NB4 (cell line): ENCODE data around the gene CHAT.

ENCODE experiments used
- DNase-seq: peaks from one replicate; pipeline ENCODE4 v3.0.0; 2010; ENCODE audit warnings: low read depth
- H3K4me3 ChIP-seq: one replicate; pipeline ENCODE4 v1.5.1; 2011; ENCODE audit warnings: mild to moderate bottlenecking, low read depth, low read length, moderate library complexity
- MYC ChIP-seq: IDR thresholded peaks from 2 replicates; pipeline ENCODE4 v1.6.1; 2011; ENCODE audit warnings: low read depth, low read length
- POLR2A ChIP-seq: IDR thresholded peaks from 2 replicates; pipeline ENCODE4 v1.6.1; 2011; ENCODE audit warnings: mild to moderate bottlenecking; ENCODE audit not compliant: insufficient read length; ENCODE audit errors: extremely low read depth
- TF ChIP-seq, protein P1 (sequence below): IDR thresholded peaks from one replicate; pipeline ENCODE4 v1.5.1; 2012; ENCODE audit warnings: low read depth, low read length
- TF ChIP-seq, protein P2 (sequence below): IDR thresholded peaks from 2 replicates; pipeline ENCODE4 v1.6.1; 2011; ENCODE audit warnings: low read depth, low read length

Gene CHAT

DNA sequence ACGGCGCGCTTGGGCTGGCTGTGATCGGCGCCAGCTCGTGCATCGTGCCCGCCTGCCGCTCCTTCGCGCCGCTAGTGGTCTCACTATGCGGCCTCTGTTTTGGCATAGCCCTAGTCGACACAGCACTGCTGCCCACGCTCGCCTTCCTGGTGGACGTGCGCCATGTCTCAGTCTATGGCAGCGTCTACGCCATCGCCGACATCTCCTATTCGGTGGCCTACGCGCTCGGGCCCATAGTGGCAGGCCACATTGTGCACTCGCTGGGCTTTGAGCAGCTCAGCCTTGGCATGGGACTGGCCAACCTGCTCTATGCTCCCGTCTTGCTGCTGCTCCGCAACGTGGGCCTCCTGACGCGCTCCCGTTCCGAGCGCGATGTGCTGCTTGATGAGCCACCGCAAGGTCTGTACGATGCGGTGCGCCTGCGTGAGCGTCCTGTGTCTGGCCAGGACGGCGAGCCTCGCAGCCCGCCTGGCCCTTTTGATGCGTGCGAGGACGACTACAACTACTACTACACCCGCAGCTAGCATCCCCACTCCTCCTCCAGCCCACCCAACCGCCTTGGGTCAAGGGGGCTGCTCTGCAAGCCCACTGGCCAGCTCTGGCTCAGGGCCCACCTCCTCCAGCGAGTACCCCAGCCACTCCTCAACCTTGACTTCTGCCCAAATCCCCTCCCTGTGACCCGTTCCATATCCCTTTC, 1.9 kb upstream of the CHAT start:
- TF ChIP-seq MYC (no peak), POLR2A (no peak)
- TF ChIP-seq, protein P1, sequence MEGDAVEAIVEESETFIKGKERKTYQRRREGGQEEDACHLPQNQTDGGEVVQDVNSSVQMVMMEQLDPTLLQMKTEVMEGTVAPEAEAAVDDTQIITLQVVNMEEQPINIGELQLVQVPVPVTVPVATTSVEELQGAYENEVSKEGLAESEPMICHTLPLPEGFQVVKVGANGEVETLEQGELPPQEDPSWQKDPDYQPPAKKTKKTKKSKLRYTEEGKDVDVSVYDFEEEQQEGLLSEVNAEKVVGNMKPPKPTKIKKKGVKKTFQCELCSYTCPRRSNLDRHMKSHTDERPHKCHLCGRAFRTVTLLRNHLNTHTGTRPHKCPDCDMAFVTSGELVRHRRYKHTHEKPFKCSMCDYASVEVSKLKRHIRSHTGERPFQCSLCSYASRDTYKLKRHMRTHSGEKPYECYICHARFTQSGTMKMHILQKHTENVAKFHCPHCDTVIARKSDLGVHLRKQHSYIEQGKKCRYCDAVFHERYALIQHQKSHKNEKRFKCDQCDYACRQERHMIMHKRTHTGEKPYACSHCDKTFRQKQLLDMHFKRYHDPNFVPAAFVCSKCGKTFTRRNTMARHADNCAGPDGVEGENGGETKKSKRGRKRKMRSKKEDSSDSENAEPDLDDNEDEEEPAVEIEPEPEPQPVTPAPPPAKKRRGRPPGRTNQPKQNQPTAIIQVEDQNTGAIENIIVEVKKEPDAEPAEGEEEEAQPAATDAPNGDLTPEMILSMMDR = no peak
- TF ChIP-seq, protein P2, sequence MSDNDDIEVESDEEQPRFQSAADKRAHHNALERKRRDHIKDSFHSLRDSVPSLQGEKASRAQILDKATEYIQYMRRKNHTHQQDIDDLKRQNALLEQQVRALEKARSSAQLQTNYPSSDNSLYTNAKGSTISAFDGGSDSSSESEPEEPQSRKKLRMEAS = no peak

DNA sequence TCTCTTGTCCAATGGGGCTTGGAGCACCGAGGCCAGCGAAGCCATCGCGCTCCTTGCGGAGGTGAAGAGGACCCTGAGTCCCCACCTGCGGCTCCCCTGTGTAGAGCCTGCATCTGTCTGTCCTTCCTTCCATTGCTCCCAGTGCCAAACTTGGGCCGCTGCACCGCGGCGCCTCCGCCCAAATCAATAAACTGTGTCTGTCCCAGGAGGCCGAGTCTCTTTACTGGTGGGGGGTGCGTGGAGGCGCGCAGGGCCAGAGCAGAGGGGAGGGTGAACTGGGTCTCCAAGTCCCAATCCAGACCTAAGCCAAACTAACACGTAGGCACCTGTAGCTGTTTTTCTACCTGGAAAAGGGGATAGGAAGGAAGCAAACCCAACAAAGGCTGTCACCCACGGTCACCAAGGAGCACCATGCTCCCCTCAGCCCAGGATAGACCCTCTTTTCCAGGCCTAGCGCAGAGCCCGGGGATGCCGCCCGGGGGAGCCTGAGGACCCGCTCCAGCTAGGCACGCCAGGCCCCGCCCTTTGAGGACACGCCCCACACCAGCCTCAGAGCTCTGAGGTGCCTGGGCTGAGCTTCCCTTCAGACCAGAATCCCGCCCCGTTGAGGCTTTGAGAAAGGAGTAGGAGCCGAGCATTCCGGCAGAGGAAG, 1.2 kb upstream of the CHAT start:
- TF ChIP-seq POLR2A = no peak
- TF ChIP-seq, protein P1 = no peak
- peak; percentile 65 for DNase-seq
- no peak overlapping the region for H3K4me3 ChIP-seq

More for the DNA sequence above, 1.9 kb upstream of the CHAT start:
- no peak overlapping the region for H3K4me3 ChIP-seq
- DNase-seq = no peak

DNA sequence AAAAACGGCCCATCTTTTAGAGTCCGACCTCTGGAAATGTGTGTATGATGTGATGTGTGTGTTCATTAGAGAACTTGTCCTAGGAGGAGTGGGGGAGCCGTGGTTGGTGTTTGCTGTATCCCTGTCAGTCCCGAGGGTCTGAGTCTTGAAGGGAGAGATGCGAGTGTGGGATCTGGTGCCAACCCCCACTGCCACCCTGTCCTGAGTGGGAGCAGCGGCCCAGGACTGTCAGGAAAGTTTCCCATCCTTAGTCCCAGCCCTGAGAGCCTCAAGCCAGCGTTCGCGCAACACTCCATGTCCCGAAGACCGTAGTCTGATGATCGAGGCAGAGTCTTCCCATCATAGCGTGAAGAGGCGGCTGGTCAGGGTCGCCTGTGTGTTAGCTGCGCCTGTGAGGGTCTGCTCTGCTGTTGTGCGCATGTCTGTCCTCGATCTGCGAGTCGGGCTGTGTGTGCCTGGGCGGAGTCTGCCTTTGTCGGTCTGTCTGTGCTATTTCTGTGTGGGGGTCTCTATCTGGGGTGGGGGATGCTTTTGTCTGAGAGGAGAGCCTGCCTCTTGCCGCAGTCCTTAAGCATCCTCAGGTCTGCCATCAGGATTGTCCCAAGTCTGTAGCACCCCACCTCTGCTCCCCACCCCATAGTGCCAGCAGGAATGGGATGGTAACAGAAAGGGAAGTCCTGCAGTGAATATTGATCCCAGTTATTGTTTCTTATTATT, 514 bp upstream of the CHAT start:
- no peak overlapping the region for H3K4me3 ChIP-seq
- no peak for DNase-seq
- TF ChIP-seq, protein P2 = no peak
- TF ChIP-seq POLR2A = no peak
- TF ChIP-seq, protein P1 = no peak
- TF ChIP-seq MYC = no peak

DNA sequence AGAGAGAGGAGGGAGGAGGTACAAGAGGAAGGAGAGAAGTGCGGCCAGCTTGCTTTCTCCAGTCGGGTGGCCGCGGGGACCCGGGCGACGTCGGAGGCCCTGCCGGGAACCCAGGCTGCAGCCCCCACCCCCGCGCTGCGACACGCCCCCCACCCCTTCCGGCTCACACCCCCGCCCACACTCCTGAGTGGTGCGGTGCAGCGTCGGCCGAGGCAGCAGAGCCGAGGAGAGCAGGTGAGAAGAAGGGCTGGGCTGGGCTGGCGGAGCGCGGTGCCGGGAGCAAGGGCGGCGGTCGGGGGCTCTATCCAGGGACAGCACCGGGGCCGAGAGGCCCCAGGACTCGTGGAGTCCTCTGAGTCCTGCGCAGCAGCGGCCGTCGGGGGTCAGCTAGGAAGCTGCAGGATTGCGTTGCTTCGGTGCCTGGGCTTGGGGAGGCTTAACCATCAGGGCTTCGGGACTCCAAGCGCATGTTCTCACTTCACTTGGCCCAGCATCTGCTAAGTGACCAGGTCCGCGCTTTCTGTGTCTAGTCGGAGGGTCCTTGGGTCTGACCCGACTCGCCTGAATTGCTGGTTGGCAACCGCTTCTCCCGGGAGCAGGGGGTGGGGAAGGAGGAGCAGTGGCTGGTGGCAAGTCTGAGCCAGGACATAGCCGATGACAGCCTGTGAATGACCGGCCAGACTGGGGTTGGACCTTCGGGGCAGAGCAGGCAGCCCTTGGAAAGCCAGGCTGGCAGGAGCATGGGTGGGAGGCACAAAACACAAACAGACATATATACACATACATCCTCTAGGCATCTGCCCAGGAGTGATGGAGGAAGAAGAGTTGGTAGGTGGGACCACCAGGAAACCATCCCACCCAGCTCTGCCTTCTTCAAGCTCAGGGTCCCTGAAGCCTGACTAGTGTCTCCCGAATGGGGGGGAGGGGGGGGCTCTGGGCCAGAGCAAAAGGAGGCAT, 683 bp downstream of the CHAT start:
- TF ChIP-seq, protein P2 = no peak
- TF ChIP-seq POLR2A = no peak
- TF ChIP-seq, protein P1 = no peak
- no peak for TF ChIP-seq MYC
- no peak overlapping the region for H3K4me3 ChIP-seq
- DNase-seq = no peak

DNA sequence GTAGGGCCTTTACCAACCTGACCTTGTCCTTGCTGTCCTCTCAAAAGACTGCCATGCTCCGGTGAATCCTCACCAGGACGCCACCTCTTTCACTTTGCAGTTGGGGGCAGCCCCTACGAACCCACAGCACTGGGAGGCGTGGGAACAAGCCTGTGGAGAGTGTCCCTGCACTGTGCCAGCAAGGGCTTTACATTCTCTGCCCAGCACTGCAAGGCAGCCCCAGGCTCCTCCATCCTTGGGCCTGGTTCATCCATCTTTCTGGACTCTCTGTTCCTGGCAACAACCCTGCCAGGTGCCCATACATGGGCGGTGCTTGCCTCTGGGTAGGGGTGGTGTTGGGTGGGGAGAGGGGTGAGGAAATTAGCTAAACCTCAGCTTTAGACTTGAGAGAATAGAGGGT, 1.4 kb downstream of the CHAT start:
- H3K4me3 ChIP-seq = no peak overlapping the region
- DNase-seq = no peak
- TF ChIP-seq POLR2A = no peak
- TF ChIP-seq, protein P2 = no peak
- TF ChIP-seq MYC = no peak
- TF ChIP-seq, protein P1 = no peak
